Effector memory CD4-positive, alpha-beta T cell (primary cell): ENCODE results near the gene SSBP3.

Experiments used
- DNase-seq, 3 donors: peaks; one replicate each; pipeline ENCODE4 v3.0.0-alpha.2; 2020
- H3K27ac ChIP-seq: 2 replicates; pipeline ENCODE4 v1.7.0; 2013; ENCODE audit warnings: mild to moderate bottlenecking, low read length, moderate library complexity; ENCODE audit not compliant: insufficient read depth, poor library complexity, severe bottlenecking
- H3K27me3 ChIP-seq: replicated peaks from 2 replicates; pipeline ENCODE4 v1.7.0; 2013; ENCODE audit warnings: mild to moderate bottlenecking, low read length; ENCODE audit not compliant: insufficient read depth, control insufficient read depth, poor library complexity, severe bottlenecking
- H3K36me3 ChIP-seq: 2 replicates; pipeline ENCODE4 v1.7.0; 2013; ENCODE audit warnings: mild to moderate bottlenecking, low read length, moderate library complexity; ENCODE audit not compliant: control insufficient read depth, insufficient read depth
- H3K4me1 ChIP-seq: 2 replicates; pipeline ENCODE4 v1.7.0; 2013; ENCODE audit warnings: low read length, mild to moderate bottlenecking; ENCODE audit not compliant: control insufficient read depth, insufficient read depth, poor library complexity, severe bottlenecking
- H3K4me3 ChIP-seq: 2 replicates; pipeline ENCODE4 v1.7.0; 2013; ENCODE audit warnings: low read length, low read depth, mild to moderate bottlenecking; ENCODE audit not compliant: insufficient read depth, poor library complexity, severe bottlenecking
- H3K9me3 ChIP-seq: 2 replicates; pipeline ENCODE4 v1.7.0; 2013; ENCODE audit warnings: mild to moderate bottlenecking, low read length, moderate library complexity; ENCODE audit not compliant: control insufficient read depth

SSBP3 gene

GRCh38 chr1:54413732-54414131 is 7.5 kb upstream of the SSBP3 start:
- Histone ChIP-seq H3K27me3 (no peaks in the 10 kb centered on the region), H3K9me3 (no peaks in the 10 kb centered on the region), H3K36me3 (no peaks in the 10 kb centered on the region), H3K27ac (no peak overlapping the region), H3K4me3 (no peak overlapping the region), H3K4me1 (peaks cover 17% of the 10 kb centered on the region)
- DNase-seq: no peak

DNA sequence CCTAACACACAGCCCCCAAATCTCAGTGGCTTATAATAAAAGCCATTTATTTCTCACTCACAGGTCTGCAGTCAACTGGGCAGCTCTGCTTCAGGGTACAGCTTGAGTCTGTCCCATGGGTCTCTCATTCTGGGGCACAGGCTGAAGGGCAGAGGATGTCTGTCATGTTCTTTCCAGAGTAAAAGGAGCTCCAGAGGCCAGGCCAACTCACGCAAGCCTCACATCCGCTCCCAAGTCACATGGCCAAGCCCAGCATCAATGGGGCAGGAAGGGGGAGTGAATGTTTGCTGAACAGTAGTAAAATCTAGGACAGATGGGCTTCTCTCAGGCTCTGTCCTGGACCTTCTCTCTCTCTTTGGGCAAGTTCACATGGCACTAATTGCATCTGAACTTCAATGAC is 7.1 kb upstream of the SSBP3 start:
- Histone ChIP-seq H3K9me3 (no peaks in the 10 kb centered on the region), H3K27ac (no peak overlapping the region), H3K36me3 (no peaks in the 10 kb centered on the region), H3K4me1 (peaks cover 22% of the 10 kb centered on the region), H3K4me3 (no peak overlapping the region), H3K27me3 (no peaks in the 10 kb centered on the region)
- DNase-seq: no peak

DNA sequence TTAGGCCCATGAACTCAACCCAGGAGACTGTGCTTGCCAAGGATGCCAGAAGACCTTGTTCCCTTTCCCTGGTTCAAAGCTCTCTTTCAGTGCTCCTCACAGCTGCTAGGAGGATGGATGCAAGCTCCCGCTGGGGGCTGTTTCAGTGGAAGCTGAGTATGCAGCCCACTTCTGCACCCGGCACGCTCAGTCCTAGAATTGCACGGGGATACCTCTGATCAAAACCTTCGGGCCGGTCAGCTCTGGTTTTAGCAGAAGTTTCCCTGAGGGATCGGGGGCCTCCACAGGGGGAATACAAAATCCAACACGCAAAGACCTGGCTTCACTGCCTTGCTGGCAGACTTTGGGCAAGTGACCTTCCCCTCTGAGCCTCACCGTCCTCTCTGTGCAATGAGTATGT is 4.2 kb upstream of the SSBP3 start:
- no peaks in the 10 kb centered on the region for H3K27me3 ChIP-seq
- no peaks in the 10 kb centered on the region for H3K36me3 ChIP-seq
- no peak for DNase-seq
- H3K9me3 ChIP-seq: no peaks in the 10 kb centered on the region
- no peak overlapping the region for H3K27ac ChIP-seq
- no peak overlapping the region for H3K4me3 ChIP-seq
- H3K4me1 ChIP-seq: peaks cover 32% of the 10 kb centered on the region

DNA sequence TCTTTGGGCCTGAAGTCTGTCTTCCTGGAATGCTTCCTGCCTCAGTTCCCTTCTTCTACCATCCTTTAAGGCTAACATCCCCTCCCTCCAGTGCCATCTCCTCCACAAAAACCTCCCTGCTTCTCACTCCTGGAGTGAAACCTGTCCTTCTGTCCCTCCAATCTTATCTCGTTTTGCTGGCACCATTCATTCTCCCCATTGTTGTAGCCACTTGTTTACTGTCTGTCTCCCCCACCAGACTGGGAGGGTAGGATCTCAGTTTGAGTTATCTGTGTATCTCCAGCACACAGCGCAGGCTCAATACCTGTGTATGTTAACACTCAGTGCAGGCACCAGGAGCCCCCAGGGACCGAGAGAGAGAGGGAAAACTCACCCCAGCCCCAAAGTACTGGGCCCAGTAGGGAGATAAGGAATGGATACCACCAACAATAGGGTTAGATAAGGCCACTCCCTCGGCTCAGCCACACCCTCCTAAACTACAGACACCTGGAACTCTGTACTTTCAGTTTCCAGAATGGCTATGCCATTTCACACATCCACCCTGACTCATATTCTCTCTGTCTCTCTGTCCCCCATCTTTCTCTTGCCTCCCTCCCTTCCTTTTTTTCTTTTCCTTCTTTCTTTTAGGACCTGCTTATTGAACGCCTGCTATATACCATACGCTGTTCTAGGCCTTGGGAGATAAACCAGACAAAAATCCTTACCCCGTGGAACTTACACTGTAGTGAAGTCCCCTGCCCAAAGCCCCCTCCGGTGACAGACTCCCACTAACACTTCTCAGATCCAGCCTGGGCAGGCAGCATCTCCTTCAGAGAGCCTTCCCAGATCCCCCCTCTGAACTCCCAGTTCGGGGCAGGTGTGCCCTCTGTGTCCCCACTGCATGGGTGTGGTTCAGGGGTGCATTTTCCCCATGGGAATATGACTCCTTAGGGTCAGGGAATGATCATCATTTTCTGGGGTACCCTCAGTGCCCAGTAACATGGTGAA is 3.3 kb upstream of the SSBP3 start:
- no peak overlapping the region for H3K4me3 ChIP-seq
- peaks cover 36% of the 10 kb centered on the region for H3K4me1 ChIP-seq
- DNase-seq: no peak
- H3K27ac ChIP-seq: no peak overlapping the region
- no peaks in the 10 kb centered on the region for H3K9me3 ChIP-seq
- no peaks in the 10 kb centered on the region for H3K27me3 ChIP-seq
- H3K36me3 ChIP-seq: no peaks in the 10 kb centered on the region

DNA sequence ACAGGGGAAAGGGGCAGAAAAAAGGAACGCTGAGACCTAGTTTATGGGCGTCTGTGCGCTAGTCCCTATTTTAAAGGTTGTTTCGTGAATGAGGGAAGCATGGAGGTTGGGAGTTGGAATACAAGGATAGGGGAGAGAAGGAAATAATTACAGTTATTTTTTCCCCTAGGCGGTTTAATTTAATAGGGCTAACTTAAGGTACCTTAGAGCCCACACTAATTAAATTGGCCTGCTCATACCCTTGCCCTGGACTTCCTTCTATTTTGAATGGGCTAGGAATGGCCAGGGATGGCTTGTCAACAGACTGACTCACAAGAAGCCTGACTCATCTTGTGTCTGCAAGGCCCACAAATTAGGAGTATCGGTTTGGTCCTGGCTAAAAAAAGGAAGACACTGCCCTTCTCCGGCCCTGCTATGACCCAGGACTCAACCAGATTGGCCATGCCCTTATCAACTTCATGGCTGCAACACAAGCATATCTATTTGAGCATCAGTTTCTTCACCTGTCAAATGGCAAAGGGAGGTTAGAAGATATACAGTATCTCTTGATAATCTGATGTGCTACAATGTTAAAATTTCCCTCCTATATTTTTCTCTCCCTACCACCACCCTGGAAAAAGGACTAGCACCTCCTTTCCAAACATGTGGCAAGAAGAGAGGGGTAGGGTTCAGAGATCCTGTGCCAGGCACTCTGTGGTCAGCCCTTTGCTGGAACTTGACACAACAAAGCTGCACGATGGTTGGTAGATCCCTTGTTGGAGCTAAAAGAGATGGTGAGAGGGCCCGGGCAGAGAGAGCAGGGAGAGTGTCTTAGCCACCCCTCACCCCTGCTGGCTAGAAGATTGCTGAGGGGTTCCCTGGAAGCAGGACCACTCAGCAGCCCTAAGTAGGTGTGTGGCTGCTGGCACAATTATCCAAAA is 2.2 kb upstream of the SSBP3 start:
- Histone ChIP-seq H3K9me3 (no peaks in the 10 kb centered on the region), H3K27me3 (no peaks in the 10 kb centered on the region), H3K4me3 (no peak overlapping the region), H3K36me3 (no peaks in the 10 kb centered on the region), H3K27ac (peak overlapping the region; percentile 89), H3K4me1 (peaks cover 45% of the 10 kb centered on the region)
- no peak for DNase-seq

GRCh38 chr1:54407404-54408146 is 1.4 kb upstream of the SSBP3 start:
- peak overlapping the region; percentile 86 for H3K4me3 ChIP-seq
- peak overlapping the region; percentile 89 for H3K27ac ChIP-seq
- DNase-seq: peak; percentile 57 to 74 (median 57)
- peaks cover 41% of the 10 kb centered on the region for H3K4me1 ChIP-seq
- H3K27me3 ChIP-seq: no peaks in the 10 kb centered on the region
- H3K9me3 ChIP-seq: no peaks in the 10 kb centered on the region
- no peaks in the 10 kb centered on the region for H3K36me3 ChIP-seq

- Histone ChIP-seq H3K36me3 (peaks cover 2% of the 10 kb centered on the region), H3K4me1 (peaks cover 41% of the 10 kb centered on the region), H3K27ac (peak overlapping the region; percentile 89), H3K27me3 (no peaks in the 10 kb centered on the region), H3K4me3 (peak overlapping the region; percentile 86), H3K9me3 (no peaks in the 10 kb centered on the region)
- no peak for DNase-seq
Measured at GRCh38 chr1:54407154-54407403, 885 bp upstream of the SSBP3 start.

DNA sequence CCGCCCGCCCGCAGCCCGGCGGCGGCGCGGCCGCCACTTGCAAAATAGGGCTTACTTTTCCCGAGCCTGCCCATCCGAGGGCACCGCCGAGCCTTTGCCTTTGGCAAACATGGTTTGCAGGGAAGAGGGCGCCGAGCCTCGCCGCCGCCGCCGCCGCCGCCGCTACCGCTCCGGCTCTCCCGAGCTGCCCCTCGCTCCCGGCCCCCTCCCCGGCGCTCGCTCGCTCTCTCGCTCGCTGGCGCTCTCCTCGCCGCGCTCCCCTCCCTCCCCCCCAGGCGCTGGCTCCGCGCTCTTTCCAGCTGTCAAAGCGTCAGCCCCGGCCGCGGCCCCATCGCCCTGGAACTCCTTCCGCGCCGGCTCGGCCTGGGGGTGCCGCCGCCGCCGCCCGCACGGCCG is 298 bp downstream of the SSBP3 start:
- Histone ChIP-seq H3K27ac (no peak overlapping the region), H3K36me3 (peaks cover 9% of the 10 kb centered on the region), H3K9me3 (no peaks in the 10 kb centered on the region), H3K4me3 (peak overlapping the region; percentile 13), H3K4me1 (peaks cover 41% of the 10 kb centered on the region), H3K27me3 (no peaks in the 10 kb centered on the region)
- DNase-seq: no peak

DNA sequence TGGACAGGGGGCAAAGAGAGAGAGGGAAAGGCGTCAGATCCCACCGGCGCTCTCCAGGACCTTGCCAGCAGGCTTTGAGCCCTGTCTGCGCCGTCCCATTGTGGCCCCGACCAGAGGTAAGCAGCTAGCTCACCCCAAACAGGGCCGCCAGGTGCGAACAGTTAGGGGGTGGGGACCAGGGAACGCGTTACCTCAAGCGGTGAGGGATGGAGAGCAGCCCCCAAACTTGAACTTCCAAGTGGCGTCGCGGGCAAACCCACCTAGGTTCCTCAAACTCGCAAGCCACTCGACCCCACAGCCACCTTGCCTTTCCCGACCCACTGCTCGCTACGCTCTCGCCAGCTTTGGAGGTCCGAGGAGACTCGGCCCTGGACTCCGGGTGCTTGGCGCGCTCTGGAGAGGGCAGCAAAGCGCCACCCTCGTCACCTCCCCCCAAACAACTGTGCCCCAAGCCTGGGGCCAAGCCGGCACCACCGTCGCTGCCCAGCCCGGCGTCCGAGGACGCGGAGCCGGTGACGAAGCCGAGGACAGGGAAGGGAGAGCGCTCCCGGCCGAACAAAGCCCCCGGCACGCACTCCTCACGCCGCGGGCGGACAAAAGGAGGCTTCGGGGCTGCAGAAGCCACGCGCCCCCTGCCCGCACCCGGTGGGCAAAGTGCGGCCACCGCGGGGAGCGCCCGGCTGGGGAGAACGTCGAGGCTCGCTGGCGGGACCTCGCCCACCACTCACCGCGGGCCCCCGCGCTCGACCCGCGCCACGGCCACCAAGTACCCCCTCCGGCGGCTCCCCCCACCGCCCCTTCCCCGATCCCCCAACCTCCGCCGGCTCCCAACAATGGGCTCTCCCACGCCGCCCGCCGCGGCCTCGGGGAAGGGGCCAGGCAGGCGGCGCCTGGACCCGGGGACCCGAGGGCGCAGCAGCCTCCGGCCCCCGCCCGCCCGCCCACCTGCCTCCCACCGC is 976 bp downstream of the SSBP3 start:
- H3K27ac ChIP-seq: no peak overlapping the region
- DNase-seq: no peak
- H3K4me1 ChIP-seq: peaks cover 45% of the 10 kb centered on the region
- no peaks in the 10 kb centered on the region for H3K9me3 ChIP-seq
- peak overlapping the region; percentile 77 for H3K4me3 ChIP-seq
- H3K27me3 ChIP-seq: no peaks in the 10 kb centered on the region
- peaks cover 12% of the 10 kb centered on the region for H3K36me3 ChIP-seq
